GM19328 (cell line): Measurements from ENCODE around the gene VN1R2.
"Not testable (repeated sequence)": the region's sequence is repeated elsewhere in the genome, so short reads cannot be mapped to it uniquely, and the experiment has no call there.

Source experiments
- ATAC-seq: cut with Tn5 transposase; IDR thresholded peaks from one replicate; pipeline ENCODE4 v1.9.1; 2021; ENCODE audit warnings: mild to moderate bottlenecking, moderate library complexity; ENCODE audit not compliant: unreplicated experiment

VN1R2 gene, protein sequence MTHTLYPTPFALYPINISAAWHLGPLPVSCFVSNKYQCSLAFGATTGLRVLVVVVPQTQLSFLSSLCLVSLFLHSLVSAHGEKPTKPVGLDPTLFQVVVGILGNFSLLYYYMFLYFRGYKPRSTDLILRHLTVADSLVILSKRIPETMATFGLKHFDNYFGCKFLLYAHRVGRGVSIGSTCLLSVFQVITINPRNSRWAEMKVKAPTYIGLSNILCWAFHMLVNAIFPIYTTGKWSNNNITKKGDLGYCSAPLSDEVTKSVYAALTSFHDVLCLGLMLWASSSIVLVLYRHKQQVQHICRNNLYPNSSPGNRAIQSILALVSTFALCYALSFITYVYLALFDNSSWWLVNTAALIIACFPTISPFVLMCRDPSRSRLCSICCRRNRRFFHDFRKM

DNA sequence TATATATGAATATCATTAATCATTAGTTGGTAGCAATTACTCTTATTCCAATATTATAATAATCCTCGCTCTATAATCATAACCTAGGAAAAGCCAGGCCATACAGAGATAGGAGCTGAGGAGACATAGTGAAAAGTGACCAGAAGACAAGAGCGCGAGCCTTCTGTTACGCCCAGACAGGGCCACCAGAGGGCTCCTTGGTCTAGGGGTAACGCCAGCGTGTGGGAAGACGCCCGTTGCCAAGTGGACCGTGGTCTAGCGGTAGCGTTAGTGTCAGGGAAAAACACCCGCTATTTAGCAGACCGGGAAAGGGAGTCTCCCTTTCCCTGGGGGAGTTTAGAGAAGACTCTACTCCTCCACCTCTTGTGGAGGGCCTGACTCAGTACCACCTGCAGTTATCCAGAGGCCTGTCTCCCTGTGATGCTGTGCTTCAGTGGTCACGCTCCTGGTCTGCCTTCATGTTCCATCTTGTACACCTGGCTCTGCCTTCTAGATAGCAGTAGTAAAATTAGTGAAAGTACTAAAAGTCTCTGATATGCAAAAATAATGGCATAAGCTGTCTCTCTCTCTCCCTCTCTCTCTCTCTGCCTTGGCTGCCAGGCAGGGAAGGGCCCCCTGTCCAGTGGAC is at the start of gene VN1R2:
Gene VN1R2 (plus strand): TSS at position 578 of the 628 bp plus-strand sequence. CDS start 84 bp downstream, outside the sequence.
- not testable (repeated sequence) for ATAC-seq

DNA sequence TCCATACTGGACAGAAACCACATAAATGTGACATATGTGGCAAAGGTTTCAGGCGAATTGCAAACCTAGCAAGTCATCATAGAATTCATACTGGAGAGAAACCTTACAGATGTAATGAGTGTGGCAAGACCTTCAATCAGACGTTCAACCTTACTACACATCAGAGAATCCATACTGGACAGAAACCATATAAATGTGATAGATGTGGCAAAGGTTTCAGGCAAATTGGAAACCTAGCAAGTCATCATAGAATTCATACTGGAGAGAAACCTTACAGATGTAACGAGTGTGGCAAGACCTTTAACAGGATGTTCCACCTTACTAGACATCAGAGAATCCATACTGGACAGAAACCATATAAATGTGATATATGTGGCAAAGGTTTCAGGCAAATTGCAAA is 46.5 kb upstream of the VN1R2 start:
- not testable (repeated sequence) for ATAC-seq

DNA sequence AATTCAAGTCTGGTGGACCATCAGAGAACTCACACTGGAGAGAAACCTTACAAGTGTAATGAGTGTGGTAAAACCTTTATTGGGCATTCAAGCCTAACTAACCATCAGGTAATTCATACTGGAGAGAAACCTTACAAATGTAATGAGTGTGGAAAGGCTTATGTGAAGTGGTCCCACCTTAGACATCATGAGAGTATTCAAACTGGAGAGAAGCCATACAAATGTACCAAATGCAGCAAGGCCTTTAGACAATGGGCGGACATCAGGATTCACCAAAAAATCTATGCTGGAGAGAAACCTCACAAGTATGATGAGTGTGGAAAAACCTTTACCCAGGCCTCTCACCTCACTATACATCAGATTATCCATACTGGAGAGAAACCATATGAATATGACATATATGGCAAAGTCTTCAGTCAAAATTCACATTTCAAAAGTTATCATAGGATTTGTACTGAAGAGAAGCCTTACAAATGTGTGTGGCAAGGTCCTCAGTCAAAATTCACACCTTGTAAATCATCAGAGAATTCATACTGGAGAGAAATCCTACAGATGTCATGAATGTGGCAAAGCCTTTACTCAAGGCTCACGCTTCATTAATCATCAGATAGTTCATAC is 45.3 kb upstream of the VN1R2 start:
- no peak for ATAC-seq

DNA sequence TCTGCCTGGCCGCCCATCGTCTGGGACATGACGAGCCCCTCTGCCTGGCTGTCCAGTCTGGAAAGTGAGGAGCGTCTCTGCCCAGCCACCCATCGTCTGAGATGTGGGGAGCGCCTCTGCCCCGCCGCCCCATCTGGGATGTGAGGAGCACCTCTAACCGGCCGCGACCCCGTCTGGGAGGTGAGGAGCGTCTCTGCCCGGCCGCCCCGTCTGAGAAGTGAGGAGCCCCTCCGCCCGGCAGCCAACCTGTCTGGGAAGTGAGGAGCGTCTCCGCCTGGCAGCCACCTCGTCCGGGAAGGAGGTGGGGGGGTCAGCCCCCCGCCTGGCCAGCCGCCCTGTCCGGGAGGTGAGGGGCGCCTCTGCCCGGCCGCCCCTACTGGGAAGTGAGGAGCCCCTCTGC is 35.4 kb upstream of the VN1R2 start:
- not testable (repeated sequence) for ATAC-seq

- no peak for ATAC-seq
Observed at GRCh38 chr19:53224606-53225005, 33.5 kb upstream of the VN1R2 start.

DNA sequence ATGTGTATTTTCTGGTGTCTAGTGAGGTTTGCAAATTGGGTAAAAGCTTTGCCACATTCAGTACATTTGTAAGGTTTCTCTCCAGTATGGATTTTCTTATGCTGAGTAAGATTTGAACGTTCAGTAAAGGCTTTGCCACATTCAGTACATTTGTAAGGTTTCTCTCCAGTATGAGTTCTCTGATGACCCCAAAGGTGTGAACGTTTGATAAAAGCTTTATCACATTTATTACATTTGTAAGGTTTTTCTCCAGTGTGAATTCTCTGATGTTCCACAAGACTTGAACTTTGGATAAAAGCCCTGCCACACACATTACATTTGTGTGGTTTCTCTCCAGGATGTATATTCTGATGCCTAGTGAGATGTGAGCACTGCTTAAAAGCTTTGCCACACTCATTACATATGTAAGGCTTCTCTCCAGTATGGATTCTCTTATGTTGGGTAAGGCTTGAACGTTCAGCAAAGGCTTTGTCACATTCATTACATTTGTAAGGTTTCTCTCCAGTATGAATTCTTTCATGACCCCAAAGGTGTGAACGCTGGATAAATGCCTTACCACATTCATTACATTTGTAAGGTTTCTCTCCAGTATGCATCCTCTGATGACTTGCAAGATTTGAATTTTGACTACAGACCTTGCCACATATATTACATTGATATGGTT is 20.8 kb upstream of the VN1R2 start:
- no peak for ATAC-seq

DNA sequence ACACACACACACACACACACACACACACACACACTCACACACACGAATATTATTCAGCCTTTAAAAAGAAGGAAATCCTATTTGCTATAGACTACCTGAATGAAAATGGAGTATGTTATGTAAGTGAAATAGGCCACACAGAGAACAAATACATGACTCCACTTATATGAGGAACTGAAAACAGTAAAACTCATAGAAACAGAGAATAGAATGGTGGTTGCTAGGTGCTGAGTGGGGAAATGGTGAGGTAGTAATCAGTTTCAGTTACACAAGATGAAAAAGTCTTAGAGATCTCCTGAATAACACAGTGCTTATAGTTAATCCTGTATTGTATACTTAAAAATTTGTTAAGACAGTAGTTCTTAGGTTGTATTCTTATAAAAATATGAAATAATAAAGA is 11.6 kb upstream of the VN1R2 start:
- ATAC-seq = no peak

GRCh38 chr19:53254411-53255341 is 3.4 kb upstream of the VN1R2 start, which contains the start of gene ZNF677:
Gene ZNF677 (minus strand): TSS chr19:53254873. CDS start chr19:53251550, 3,323 bp downstream.
- ATAC-seq = no peak

DNA sequence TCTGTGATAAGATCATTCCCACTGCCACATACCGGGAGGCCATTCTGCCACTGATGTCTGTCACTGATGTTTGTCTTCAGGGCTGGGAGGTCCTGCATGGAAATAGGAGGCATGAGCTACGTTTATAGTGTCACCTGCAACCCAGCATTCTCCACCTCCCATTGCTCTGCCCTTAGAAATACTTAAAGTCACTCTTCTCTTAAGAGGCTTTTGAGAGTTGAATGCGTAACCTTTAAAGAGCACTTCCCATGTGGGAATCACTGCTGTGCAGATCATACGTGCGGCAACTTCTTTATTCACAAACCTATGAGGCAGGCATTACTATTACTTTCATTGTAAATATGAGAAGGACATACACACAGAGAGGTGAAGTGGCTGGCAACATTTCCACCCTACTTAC is 9.5 kb downstream of the VN1R2 start, which contains the start of gene VN1R4:
Gene VN1R4 (minus strand): TSS at position 101 of the 400 bp plus-strand sequence. CDS start 58 bp downstream, at position 43.
- not testable (repeated sequence) for ATAC-seq

DNA sequence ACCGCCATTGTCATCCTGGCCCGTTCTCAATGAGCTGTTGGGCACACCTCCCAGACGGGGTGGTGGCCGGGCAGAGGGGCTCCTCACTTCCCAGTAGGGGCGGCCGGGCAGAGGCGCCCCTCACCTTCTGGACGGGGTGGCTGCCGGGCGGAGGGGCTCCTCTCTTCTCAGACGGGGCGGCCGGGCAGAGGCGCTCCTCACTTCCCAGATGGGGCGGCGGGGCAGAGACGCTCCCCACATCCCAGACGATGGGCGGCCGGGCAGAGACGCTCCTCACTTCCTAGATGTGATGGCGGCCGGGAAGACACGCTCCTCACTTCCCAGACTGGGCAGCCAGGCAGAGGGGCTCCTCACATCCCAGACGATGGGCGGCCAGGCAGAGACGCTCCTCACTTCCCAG is 11.8 kb downstream of the VN1R2 start:
- ATAC-seq = not testable (repeated sequence)

DNA sequence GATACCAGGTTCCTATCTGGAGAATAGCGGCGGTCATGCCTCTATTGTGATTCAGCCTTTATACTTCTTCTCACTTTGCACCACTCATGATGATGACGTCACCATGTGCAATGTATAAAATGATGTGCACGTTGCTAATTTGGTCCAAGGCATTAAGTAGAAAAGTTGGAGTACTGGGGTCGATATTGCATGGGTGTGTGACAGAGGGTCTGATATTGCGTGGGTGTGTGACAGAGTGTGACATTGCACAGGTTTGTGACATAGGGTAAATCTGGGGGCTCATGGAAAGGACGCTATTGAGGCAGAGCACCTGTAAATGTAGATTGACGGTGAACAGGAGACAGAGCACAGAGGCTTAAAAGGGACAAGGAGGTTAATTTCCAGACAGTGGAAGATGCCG is 14.0 kb downstream of the VN1R2 start:
- no peak for ATAC-seq

GRCh38 chr19:53275480-53275879 is 17.4 kb downstream of the VN1R2 start:
- ATAC-seq = no peak

GRCh38 chr19:53281947-53282346 is 23.9 kb downstream of the VN1R2 start:
- ATAC-seq = not testable (repeated sequence)

GRCh38 chr19:53285087-53285486 is 27.0 kb downstream of the VN1R2 start:
- no peak for ATAC-seq

DNA sequence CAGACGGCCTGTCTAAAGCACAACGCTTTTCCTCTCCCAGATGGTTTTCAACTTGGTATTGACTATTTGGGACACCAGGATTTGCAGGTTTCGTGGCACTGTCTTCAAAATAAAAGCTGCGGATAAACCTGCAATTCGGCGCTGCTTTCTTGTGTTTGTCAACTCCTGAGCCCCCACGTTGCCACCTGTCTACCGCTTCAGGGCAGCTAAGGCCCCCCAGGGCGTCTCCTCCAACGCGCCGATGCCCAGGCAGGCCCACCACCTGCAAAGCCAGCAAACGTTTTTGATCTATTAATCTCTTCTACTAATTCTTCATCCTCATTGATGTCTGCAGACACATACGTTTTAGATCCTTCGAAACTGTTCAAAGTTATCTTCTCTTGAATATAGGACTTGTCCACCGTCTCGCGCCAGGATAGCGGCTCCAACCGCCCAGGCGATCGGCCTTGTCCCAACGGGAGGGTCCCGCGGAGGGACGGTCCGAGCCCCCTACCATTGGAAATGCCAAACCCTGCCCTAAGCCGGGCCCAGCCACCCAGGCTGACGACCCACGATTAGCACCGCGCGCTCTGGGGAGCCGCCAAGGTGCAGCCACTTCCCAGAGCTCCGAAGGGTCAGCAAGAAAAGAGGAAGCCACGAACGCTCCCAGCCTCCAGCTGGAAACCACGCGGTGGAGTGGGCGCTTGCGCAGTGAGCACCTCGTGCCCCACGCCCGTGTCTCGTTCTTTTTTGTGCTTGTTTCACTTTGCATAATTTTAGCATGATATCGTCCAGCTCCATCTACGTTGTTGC is 32.9 kb downstream of the VN1R2 start:
- no peak for ATAC-seq

GRCh38 chr19:53294786-53295441 is 36.8 kb downstream of the VN1R2 start:
- ATAC-seq = no peak

- not testable (repeated sequence) for ATAC-seq
Observed at GRCh38 chr19:53301341-53301740, 43.2 kb downstream of the VN1R2 start.

DNA sequence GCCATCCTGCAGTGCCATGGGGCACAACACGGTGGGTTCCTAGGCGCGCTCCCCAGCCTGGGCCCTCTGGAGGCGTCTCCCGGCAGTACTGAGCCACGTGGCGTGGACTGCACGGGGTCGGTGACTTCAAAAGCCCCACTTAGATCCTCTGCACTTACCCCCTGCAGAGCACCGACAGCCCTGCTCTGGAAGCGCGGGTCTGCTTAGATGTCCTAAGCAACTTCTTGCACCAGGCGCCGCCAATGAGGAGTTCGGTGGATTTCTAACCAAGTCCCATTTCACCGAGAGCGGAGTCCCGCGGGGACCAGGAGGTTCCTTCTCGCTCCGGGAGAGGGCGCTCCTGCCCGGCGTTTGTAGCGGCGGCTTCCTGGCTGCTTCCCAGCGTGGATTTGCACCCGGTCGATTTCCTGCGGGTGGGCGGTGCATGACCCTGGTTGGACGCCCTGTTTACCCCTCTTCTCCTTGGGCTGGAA is 50.3 kb downstream of the VN1R2 start:
- ATAC-seq = no peak
